C4-2B (cell line): ENCODE measurements around the gene WIF1.

Source experiments
- CTCF ChIP-seq: fragments of 450-650 bp; conservative IDR thresholded peaks from 2 replicates; pipeline ENCODE4 v1.5.1; 2017; ENCODE audit warnings: mild to moderate bottlenecking
- ZFX ChIP-seq: fragments of 450-650 bp; IDR thresholded peaks from 2 replicates; pipeline ENCODE4 v1.6.1; 2017

- TF ChIP-seq CTCF (no peak), ZFX (no peak)
These were observed 19.6 kb upstream of the WIF1 start for GRCh38 chr12:65140738-65141137.
